HFF-Myc (cell line): ENCODE measurements around the gene IL1RAPL2.
"Not testable (repeated sequence)": the region's sequence is repeated elsewhere in the genome, so short reads cannot be mapped to it uniquely, and the experiment has no call there.

ENCODE experiments used
- DNase-seq: peaks from one replicate; pipeline ENCODE4 v3.0.0-alpha.2; 2011; ENCODE audit warnings: low read depth; ENCODE audit errors: extremely low read depth
- H3K4me3 ChIP-seq: replicated peaks from 2 replicates; pipeline ENCODE4 v1.5.1; 2011; ENCODE audit warnings: low read depth, mild to moderate bottlenecking, control low read depth, low read length
- CTCF ChIP-seq: IDR thresholded peaks from 2 replicates; pipeline ENCODE4 v1.5.1; 2012; ENCODE audit warnings: mild to moderate bottlenecking, low read depth, low read length, control low read depth; ENCODE audit errors: missing control alignments

IL1RAPL2 gene

DNA sequence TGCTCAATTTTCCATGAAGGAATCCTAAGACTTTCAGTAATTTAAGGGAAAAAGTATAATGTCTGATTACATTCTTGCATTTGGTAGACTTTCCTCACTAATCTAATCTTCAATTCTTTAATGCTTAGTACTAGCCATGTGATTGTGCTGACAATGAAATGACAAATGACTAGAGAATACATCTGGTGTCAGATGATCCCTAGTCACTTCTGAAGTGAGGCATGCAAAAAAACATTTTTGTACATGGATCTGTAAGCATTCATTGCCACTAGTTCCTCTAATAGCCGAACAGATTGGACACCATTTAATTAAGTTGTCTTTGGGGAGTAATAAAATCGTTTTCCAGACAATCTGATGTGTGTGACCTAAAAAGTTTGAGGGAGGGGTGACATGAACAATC, 1193.6 kb downstream of the IL1RAPL2 start:
- DNase-seq, result no peak
- TF ChIP-seq CTCF, result no peak
- no peak overlapping the region for H3K4me3 ChIP-seq

GRCh38 chrX:105765691-105766090, 1199.7 kb downstream of the IL1RAPL2 start:
- TF ChIP-seq CTCF, result no peak
- H3K4me3 ChIP-seq, result no peak overlapping the region
- DNase-seq, result no peak

GRCh38 chrX:105773801-105774200, 1207.8 kb downstream of the IL1RAPL2 start:
- no peak for DNase-seq
- no peak overlapping the region for H3K4me3 ChIP-seq
- TF ChIP-seq CTCF, result no peak

- no peak for TF ChIP-seq CTCF
- H3K4me3 ChIP-seq, result no peak overlapping the region
- DNase-seq, result no peak
Observed at GRCh38 chrX:105775679-105776078, 1209.7 kb downstream of the IL1RAPL2 start.

GRCh38 chrX:105781804-105782203, 1215.8 kb downstream of the IL1RAPL2 start:
- DNase-seq, result no peak
- TF ChIP-seq CTCF, result no peak
- no peak overlapping the region for H3K4me3 ChIP-seq

- DNase-seq, H3K4me3 ChIP-seq: not testable (repeated sequence)
Observed at GRCh38 chrX:105796877-105797276, 1230.9 kb downstream of the IL1RAPL2 start.

DNA sequence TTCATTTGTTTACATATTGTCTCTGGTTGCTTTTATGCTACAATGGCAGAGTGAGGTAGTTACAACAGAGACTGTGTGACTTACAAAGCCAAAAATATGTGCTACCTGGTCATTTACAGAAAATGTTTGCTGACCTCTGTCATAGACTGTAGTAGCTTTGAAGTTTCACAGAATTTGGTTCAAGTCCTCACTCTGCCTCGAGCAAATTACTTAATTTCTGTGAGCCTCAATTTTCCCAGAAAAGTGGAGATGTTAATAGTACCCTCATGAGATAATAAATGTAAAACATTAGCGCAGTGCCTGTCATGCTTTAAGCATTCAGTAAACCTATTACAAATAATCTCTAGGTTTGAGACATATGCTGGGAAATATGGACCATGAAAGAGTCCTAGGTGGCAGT, 1237.9 kb downstream of the IL1RAPL2 start:
- no peak overlapping the region for H3K4me3 ChIP-seq
- no peak for TF ChIP-seq CTCF
- no peak for DNase-seq

DNA sequence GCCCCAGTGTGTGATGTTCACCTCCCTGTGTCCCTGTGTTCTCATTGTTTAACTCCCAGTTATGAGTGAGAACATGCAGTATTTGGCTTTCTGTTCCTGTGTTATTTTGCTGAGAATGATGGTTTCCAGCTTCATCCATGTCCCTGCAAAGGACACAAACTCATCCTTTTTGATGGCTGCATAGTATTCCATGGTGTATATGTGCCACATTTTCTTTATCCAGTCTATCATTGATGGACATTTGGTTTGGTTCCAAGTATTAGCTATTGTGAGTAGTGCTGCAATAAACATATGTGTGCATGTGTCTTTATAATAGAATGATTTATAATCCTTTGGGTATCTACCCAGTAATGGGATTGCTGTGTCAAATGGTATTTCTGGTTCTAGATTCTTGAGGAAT, 1239.7 kb downstream of the IL1RAPL2 start:
- DNase-seq, H3K4me3 ChIP-seq: not testable (repeated sequence)
